Neural cell (in vitro differentiated cells): Measurements from ENCODE around the gene AXIN1. TPM values are rescaled to one million over a fixed set of nuclear protein-coding genes. Genes with fewer than 3 reads are reported as not detected.
"Not testable (repeated sequence)": the region's sequence is repeated elsewhere in the genome, so short reads cannot be mapped to it uniquely, and the experiment has no call there.

Experiments
- H2AFZ ChIP-seq: fragments of 200-600, 300-800 bp; sonication (generic), shearing (Covaris generic); 2 replicates; pipeline ENCODE4 v1.6.0; 2014; ENCODE audit warnings: low read depth, mild to moderate bottlenecking, antibody characterized with exemption, low read length, moderate library complexity
- H3F3A ChIP-seq: fragments of 200-600 bp; shearing (Covaris generic); 2 replicates; pipeline ENCODE4 v1.6.1; 2016; ENCODE audit warnings: mild to moderate bottlenecking, moderate library complexity, mixed read lengths, antibody characterized with exemption, low read length; ENCODE audit not compliant: insufficient read depth, poor library complexity, severe bottlenecking
- H3K27ac ChIP-seq: fragments of 200-600, 300-800 bp; sonication (generic), shearing (Covaris generic); 2 replicates; pipeline ENCODE4 v1.5.1; 2014; ENCODE audit warnings: mild to moderate bottlenecking, low read length, moderate library complexity
- H3K27me3 ChIP-seq: fragments of 300-800, 200-600 bp; sonication (generic), shearing (Covaris generic); 2 replicates; pipeline ENCODE4 v1.6.0; 2014; ENCODE audit warnings: mild to moderate bottlenecking, low read depth, low read length, moderate library complexity; ENCODE audit not compliant: insufficient read depth
- H3K36me3 ChIP-seq: fragments of 300-800, 200-600 bp; sonication (generic), shearing (Covaris generic); 2 replicates; pipeline ENCODE4 v1.5.1; 2014; ENCODE audit warnings: mild to moderate bottlenecking, antibody characterized with exemption, low read length, moderate library complexity; ENCODE audit not compliant: insufficient read depth
- H3K4me2 ChIP-seq: fragments of 300-800, 200-600 bp; sonication (generic), shearing (Covaris generic); 2 replicates; pipeline ENCODE4 v1.6.0; 2014; ENCODE audit warnings: mild to moderate bottlenecking, low read length
- H3K4me3 ChIP-seq: fragments of 300-800, 200-600 bp; sonication (generic), shearing (Covaris generic); 2 replicates; pipeline ENCODE4 v1.5.1; 2014; ENCODE audit warnings: mild to moderate bottlenecking, low read length, moderate library complexity
- H3K79me2 ChIP-seq: fragments of 200-600 bp; shearing (Covaris generic); replicated peaks from 2 replicates; pipeline ENCODE4 v1.6.0; 2014; ENCODE audit warnings: mild to moderate bottlenecking, low read length, moderate library complexity; ENCODE audit not compliant: insufficient read depth
- H3K9ac ChIP-seq: fragments of 300-800, 200-600 bp; sonication (generic), shearing (Covaris generic); 2 replicates; pipeline ENCODE4 v1.6.1; 2016; ENCODE audit warnings: mild to moderate bottlenecking, low read length, mixed read lengths
- H3K9me2 ChIP-seq: fragments of 200-600 bp; shearing (Covaris generic); 2 replicates; pipeline ENCODE4 v1.6.1; 2016; ENCODE audit warnings: mild to moderate bottlenecking, low read length, mixed read lengths; ENCODE audit not compliant: insufficient read depth
- H3K9me3 ChIP-seq: fragments of 200-600, 300-800 bp; sonication (generic), shearing (Covaris generic); 2 replicates; pipeline ENCODE4 v1.6.1; 2016; ENCODE audit warnings: mild to moderate bottlenecking, mixed run types, low read length, moderate library complexity, mixed read lengths
- H4K20me1 ChIP-seq: fragments of 200-600 bp; shearing (Covaris generic); 2 replicates; pipeline ENCODE4 v1.6.1; 2016; ENCODE audit warnings: mild to moderate bottlenecking, mixed run types; ENCODE audit not compliant: insufficient read depth
- CTCF ChIP-seq: fragments of 450-650 bp; IDR thresholded peaks from 2 replicates; pipeline ENCODE4 v1.5.1; 2014; ENCODE audit warnings: antibody characterized with exemption, mild to moderate bottlenecking, moderate library complexity; ENCODE audit not compliant: poor library complexity, severe bottlenecking
- EP300 ChIP-seq: fragments of 450-650 bp; conservative IDR thresholded peaks from 2 replicates; pipeline ENCODE4 v1.6.1; 2014; ENCODE audit warnings: antibody characterized with exemption, mild to moderate bottlenecking, moderate library complexity; ENCODE audit not compliant: poor library complexity, severe bottlenecking
- EZH2 ChIP-seq: fragments of 200-600, 300-800 bp; shearing (Covaris generic), sonication (generic); IDR thresholded peaks from 2 replicates; pipeline ENCODE4 v1.6.1; 2014; ENCODE audit warnings: antibody characterized with exemption, low read length, borderline replicate concordance, mild to moderate bottlenecking; ENCODE audit not compliant: insufficient read depth, poor library complexity, severe bottlenecking
- MXI1 ChIP-seq: fragments of 450-650 bp; conservative IDR thresholded peaks from 2 replicates; pipeline ENCODE4 v1.6.1; 2014; ENCODE audit warnings: antibody characterized with exemption, mild to moderate bottlenecking; ENCODE audit not compliant: poor library complexity, severe bottlenecking
- POLR2AphosphoS5 ChIP-seq: IDR thresholded peaks from 2 replicates; pipeline ENCODE4 v1.6.1; 2012
- RAD21 ChIP-seq: fragments of 450-650 bp; conservative IDR thresholded peaks from 2 replicates; pipeline ENCODE4 v1.6.1; 2014; ENCODE audit warnings: antibody characterized with exemption, mild to moderate bottlenecking, moderate library complexity
- REST ChIP-seq: IDR thresholded peaks from 2 replicates; pipeline ENCODE4 v1.6.1; 2012; ENCODE audit warnings: borderline replicate concordance
- SMC3 ChIP-seq: fragments of 450-650 bp; conservative IDR thresholded peaks from 2 replicates; pipeline ENCODE4 v1.6.1; 2014; ENCODE audit warnings: antibody characterized with exemption, mild to moderate bottlenecking, moderate library complexity; ENCODE audit not compliant: poor library complexity
- TAF1 ChIP-seq: IDR thresholded peaks from 2 replicates; pipeline ENCODE4 v1.6.1; 2012; ENCODE audit warnings: low read depth
- polyA plus RNA-seq: library from polyadenylated mRNA; depleted of rRNA; stranded (reverse); fragments of >200 nt; gene quantifications from 2 replicates; pipeline ENCODE4 v1.2.3, GENCODE V29; 2014

Gene AXIN1
- polyA plus RNA-seq, 1 donor from 2014 or later: 30.5 TPM

- Histone ChIP-seq H3F3A (no peaks in the 10 kb centered on the region), H2AFZ (no peak overlapping the region), H3K4me2 (no peak overlapping the region), H3K9ac (no peak overlapping the region), H3K9me2 (no peaks in the 10 kb centered on the region), H3K4me3 (no peak overlapping the region), H3K9me3 (no peaks in the 10 kb centered on the region), H3K36me3 (no peaks in the 10 kb centered on the region), H3K79me2 (no peaks in the 10 kb centered on the region), H3K27ac (no peak overlapping the region), H3K27me3 (no peaks in the 10 kb centered on the region), H4K20me1 (no peaks in the 10 kb centered on the region)
- no peak for TF ChIP-seq POLR2AphosphoS5
- TF ChIP-seq EZH2: no peak
- no peak for TF ChIP-seq TAF1
- TF ChIP-seq CTCF: no peak
- TF ChIP-seq REST: no peak
- no peak for TF ChIP-seq EP300
- TF ChIP-seq SMC3: no peak
- no peak for TF ChIP-seq RAD21
- no peak for TF ChIP-seq MXI1
Observed at GRCh38 chr16:363110-363765, 10.7 kb upstream of the AXIN1 start.

- not testable (repeated sequence) for H3K36me3 ChIP-seq, H3K9ac ChIP-seq, H2AFZ ChIP-seq, H3F3A ChIP-seq, H3K9me2 ChIP-seq, H3K4me3 ChIP-seq, H3K27ac ChIP-seq, H4K20me1 ChIP-seq, H3K9me3 ChIP-seq, H3K4me2 ChIP-seq, H3K27me3 ChIP-seq, H3K79me2 ChIP-seq
Observed at GRCh38 chr16:362702-362999, 10.1 kb upstream of the AXIN1 start.
